Superior temporal gyrus (tissue), 1 donor: ENCODE data around the gene EFNB3.
A peak's percentile ranks its signal among the peaks of the same experiment; 100 is the strongest.

Source experiments
- DNase-seq: peaks from one replicate; pipeline ENCODE4 v3.0.0-alpha.2; 2016; ENCODE audit errors: extremely low spot score

Gene EFNB3, protein sequence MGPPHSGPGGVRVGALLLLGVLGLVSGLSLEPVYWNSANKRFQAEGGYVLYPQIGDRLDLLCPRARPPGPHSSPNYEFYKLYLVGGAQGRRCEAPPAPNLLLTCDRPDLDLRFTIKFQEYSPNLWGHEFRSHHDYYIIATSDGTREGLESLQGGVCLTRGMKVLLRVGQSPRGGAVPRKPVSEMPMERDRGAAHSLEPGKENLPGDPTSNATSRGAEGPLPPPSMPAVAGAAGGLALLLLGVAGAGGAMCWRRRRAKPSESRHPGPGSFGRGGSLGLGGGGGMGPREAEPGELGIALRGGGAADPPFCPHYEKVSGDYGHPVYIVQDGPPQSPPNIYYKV

DNA sequence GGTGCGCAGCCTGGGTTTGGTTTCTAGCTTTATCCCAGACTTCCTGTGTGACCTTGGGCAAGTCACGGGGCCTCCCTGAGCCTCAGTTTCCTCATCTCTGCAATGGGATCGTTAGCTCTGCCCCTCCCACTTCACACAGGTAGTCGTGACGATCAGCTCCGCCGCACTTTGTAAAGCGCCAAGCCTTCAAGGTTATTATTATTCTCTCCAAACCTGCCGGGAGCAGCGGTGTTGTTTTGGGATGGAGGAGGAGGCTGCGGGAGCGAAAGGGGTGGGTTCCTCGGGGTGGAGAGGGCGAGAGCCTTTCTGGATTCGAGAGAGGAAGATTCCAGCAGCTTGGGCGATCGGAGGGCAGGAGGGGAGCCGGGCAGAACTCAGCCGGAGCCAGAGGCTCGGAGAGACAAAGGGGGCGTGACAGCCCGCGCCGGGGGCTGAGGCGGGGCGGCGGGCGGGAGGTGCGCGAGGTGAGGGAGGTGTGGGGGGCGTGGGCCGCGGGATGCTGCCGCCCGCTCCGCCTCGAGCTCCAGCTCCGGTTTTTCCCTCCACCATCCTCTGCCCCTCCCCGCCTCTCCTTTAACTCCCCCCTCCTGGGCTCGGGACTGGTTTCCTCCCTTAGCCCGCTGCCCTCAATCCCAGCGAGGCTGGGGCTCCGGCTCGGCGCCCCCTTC lies at the start of gene EFNB3:
EFNB3 (plus strand) TSS at position 602 of the 668 bp plus-strand sequence. CDS start 397 bp downstream, outside the sequence.
- DNase-seq: no peak

DNA sequence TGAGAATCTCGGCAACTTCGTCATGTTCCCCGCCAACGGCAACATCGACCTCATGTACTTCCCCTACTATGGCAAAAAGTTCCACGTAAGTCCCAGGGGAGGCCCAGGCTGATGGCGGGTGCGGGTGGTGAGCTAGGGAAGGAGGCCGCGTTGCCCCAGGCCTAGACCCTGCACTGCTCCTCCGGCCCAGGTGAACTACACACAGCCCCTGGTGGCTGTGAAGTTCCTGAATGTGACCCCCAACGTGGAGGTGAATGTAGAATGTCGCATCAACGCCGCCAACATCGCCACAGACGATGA lies 49.5 kb upstream of the EFNB3 start:
- no peak for DNase-seq

DNA sequence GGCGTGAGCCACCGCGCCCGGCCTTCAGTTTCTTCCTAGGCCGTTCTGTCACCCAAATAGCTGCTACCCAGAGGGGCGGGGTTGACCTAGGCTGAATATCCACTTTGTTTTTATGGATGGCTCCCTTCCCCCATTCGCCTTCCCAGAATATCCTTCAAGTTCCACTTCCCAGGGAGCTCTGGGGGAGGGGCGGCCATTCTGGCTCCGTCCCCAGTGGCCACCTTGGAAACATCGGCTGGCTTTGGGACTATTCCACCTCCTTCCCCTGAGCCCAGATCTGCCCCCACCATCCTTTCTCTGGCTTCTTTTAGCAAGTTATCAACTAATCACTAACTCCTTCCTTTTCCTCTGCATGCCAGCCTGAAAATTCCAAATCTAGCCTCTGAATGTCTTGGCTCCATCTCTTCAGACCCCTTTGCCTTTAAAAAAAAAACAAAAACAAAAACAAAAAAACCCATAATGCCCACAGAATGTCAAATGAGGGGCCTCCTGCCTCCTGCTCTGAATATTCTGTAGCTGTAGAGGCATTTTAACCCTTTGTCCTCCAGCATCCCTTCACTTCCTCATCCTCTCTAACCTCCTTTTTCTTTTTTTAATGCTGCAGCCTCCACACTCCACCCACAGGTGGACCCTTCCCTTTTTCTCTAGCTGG lies 47.9 kb upstream of the EFNB3 start:
- peak; percentile 47 for DNase-seq

DNA sequence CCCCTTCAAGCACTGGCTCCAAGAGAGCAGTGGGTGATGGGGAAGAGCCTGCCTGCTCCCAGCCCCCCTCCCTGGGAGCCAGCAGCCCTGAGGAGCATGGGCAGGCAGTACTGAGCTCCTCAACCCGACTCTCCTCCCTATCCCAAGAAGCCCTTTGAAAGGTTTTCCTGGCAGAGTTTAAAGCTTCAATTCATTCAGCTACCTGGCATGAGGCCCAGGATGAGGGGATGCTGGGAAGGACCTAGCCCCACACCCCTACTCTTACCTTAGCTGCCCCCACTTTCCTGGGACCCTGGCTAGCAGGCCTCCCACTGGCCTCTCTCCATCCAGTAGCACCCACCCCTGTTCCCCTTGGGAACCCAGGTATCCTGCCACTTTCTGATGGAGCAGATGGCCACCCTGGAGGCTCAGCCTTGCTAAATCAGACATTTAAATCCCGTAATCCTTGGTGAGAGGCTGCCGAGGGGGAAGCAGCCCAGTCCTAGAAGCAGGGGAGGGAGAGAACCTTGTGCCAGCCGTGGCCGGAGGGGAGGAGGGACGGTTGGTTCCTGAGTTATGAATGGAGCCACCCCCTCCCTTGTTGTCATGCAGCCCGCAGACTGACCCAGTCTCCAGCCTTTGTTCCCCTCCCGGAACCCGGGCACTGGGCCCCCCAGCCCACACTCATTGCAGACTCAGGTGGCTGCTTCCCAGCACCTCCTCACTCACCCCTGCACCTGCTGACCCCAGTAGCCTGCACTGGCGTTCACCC lies 37.2 kb upstream of the EFNB3 start:
- peak; percentile 30 for DNase-seq

DNA sequence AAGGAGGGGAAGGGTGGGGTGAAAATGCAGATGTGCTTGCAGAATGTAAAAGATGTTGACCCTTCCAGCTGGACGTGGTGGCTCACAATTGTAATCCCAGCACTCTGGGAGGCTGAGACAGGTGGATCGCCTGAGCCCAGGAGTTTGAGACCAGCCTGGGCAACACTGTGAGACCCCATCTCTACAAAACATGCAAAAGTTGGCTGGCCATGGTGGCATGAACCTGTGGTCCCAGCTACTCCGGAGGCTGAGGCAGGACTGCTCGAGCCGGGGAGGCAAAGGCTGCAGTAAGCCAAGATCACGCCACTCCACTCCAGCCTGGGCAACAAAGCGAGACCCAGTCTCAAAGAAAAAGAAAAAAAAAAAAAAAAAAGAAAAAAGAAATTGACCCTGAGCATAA lies 36.5 kb upstream of the EFNB3 start:
- DNase-seq: no peak

DNA sequence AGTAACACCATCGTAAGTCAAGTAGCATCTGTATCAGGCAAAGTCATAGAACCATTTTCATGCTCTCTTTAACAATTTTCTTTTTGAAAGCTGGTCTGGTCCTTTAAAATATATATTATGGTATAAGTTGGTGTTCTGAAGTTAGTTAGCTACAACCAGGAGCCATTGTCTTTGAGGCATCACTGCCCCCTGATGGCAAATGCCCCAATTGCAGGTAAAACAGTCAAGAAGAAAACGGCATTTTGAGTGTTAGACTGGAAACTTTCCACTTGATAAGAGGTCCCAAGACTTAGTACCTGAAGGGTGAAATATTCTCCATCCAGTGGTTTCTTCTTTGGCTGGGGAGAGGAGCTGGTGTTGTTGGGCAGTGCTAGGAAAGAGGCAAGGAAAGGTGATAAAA lies 31.8 kb upstream of the EFNB3 start:
- no peak for DNase-seq

DNA sequence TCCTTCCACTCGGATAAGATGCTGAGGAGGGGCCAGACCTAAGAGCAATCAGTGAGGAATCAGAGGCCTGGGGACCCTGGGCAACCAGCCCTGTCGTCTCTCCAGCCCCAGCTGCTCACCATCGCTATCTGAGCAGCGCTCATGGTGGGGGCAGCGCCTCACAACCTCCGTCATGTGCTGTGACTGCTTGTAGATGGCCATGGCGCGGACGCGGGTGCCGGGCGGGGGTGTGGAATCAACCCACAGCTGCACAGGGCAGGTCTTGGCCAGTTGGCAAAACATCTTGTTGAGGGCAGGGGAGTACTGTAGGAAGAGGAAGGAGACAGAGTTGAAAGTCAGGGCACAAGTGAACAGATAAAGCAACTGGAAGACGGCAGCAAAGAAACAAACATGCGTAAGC lies 30.1 kb upstream of the EFNB3 start:
- DNase-seq: no peak

DNA sequence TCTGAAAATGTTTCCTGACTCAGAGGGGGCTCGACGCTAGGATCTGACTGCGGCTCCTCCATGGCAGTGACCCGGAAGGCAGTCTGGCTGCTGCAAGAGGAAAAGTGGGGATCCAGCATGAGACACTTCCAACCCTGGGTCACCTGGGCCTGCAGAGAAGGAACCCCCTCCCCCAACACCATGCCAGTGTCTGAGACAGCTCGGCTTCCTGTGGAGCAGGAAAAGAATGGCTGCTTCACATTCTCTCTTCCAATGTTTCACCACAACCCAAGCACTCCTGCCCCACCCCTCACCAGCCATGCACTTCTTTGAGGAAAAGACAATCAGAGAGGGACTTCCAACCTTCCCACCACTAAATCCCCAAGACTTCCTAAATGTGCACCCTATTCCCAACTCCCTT lies 28.5 kb upstream of the EFNB3 start:
- DNase-seq: no peak

DNA sequence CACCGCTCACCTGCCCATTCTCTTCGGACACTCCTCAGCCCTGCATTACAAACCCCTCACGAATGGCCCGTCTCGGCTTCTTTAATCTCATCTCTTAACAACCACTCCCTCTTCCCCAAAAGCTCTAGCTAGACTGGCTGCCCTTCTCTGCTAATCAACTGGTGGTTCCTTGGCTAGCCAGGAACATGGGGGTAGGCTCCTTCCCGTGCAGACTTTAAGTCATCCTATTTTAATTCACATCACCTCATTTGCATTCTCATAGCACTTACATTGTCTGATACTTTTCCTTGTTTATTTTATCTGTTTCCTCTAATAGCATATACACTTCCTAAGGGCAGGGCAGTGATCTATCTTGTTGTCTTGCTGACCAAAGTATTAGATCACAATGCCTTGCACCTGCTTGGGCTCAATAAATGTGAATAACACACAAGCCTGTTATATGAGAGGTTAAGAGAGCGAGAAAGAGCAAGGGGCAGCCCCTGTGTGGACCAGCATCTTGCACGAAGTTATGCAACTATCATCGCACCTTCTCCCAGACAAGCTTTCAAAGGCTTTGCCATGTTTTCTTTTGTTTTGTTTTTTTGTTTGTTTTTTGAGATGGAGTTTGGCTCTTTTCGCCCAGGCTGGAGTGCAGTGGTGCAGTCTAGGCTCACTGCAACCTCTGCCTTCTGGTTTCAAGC lies 27.5 kb upstream of the EFNB3 start:
- DNase-seq: no peak

DNA sequence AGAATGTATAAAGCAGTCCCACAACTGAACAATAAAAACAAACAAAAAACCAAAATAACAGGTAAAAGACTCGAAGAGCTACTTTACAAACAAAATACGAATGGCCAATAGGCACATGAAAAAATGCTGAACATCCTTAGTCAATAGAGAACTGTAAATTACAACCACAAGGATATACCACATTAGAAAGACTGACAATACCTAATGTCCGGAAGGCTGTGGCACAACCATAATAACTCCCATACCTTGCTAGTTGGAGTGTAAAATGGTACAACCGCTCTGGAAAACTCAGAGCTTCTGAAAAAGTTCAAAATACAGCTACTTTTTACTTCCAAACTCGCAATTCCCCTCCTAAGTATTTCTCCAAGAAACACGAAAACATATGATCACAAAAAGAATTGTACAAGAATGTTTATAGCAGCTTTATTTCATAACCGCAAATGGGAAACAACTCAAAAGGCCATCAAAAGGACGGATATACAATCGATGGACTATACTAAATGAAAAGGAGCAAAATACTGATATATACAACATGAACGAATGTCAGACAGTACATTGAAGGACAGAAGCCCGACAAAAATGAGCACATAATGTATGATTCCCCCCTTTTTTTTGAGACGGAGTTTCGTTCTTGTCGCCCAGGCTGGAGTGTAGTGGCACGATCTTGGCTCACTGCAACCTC lies 20.0 kb upstream of the EFNB3 start:
- peak; percentile 25 for DNase-seq

DNA sequence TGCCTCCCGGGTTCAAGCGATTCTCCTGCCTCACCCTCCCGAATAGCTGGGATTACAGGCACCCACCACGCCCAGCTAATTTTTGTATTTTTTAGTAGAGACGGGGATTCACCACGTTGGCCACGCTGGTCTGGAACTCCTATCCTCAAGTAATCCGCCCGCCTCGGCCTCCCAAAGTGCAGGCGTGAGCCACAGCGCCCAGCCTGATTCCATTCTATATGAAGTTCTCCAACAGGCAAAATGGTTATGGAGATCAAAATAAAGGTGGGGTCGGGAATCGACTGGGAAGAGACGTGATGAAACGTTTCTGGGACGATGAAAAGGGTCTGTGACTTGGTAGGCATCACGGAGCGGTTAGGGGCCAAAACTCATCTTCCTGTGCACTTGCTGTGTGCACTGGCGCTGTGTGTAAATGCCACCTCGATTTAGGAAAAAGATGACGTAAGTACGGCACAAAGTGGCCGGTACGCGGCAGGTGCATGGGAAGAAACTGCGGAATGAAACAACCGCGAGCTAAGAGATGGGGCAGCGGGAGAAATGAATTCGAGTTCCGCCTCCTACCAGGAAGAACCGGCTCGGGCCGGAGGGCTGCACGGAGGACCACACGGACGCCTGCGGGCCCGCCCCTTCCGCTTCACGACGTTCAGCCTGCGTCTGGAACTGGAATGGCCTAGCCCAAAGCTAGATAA lies 19.3 kb upstream of the EFNB3 start:
- DNase-seq: no peak

DNA sequence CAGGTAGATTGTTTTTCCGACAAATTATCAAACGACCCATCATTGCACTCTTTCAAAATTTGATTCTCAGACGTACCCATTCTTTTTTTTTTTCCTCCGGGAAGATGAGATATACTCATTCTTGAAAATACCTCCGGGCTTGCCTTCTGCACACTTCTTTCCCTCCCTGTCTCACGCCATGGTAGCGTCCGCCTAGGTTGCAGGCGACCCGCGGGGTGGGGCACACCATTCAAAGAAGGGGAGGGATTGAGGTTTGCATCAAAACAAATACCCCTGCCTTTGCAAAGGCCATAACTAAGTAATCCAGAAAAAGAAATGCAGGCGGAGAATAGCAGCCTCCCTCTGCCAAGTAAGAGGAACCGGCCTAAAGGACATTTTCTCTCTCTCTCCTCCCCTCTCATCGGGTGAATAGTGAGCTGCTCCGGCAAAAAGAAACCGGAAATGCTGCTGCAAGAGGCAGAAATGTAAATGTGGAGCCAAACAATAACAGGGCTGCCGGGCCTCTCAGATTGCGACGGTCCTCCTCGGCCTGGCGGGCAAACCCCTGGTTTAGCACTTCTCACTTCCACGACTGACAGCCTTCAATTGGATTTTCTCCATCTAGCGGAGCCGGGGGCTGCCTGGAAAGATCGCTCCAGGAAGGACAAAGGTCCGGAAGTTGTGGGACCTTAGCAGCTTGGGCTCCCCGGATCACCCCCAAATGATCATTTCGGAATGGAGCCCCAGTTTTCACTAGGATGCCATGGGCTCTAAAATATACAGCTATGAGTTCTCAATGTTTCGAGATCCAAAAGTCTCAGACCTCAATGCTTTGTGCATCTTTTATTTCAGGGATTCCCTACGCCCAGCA lies 18.6 kb upstream of the EFNB3 start:
- peak; percentile 98 for DNase-seq

DNA sequence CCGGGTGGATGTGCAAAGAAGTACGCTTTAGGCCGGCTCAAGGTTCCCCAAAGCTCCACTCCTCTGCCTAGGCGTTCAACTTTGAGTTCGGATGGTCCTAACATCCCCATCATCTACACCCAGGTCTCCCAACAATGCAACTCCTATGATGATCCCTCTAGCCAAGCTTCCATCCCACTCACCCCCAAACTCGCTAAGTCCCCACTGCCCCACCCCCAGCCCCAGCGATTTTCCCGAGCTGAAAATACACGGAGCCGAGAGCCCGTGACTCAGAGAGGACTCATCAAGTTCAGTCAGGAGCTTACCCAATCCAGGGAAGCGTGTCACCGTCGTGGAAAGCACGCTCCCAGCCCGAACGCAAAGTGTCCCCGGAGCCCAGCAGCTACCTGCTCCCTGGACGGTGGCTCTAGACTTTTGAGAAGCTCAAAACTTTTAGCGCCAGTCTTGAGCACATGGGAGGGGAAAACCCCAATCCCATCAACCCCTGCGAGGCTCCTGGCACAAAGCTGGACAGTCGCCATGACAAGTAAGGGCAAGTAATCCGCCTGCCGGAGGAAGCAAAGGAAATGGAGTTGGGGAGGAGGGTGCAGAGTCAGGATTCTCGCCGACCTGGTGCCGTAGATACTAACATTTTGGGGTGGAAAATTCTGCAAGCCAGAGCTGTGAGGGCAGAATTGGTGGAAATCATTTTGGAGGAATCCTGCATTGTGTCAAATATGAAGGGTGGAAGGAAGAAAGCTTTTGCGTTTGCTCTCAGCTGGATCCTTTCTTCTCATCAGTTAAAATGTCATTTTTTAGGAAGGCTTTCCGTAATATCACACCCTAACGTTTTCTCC lies 17.7 kb upstream of the EFNB3 start, which contains the start of gene TP53:
TP53 (minus strand) TSS at position 419 of the 836 bp plus-strand sequence. CDS start 10,896 bp downstream, outside the sequence.
- DNase-seq: peak; percentile 97

DNA sequence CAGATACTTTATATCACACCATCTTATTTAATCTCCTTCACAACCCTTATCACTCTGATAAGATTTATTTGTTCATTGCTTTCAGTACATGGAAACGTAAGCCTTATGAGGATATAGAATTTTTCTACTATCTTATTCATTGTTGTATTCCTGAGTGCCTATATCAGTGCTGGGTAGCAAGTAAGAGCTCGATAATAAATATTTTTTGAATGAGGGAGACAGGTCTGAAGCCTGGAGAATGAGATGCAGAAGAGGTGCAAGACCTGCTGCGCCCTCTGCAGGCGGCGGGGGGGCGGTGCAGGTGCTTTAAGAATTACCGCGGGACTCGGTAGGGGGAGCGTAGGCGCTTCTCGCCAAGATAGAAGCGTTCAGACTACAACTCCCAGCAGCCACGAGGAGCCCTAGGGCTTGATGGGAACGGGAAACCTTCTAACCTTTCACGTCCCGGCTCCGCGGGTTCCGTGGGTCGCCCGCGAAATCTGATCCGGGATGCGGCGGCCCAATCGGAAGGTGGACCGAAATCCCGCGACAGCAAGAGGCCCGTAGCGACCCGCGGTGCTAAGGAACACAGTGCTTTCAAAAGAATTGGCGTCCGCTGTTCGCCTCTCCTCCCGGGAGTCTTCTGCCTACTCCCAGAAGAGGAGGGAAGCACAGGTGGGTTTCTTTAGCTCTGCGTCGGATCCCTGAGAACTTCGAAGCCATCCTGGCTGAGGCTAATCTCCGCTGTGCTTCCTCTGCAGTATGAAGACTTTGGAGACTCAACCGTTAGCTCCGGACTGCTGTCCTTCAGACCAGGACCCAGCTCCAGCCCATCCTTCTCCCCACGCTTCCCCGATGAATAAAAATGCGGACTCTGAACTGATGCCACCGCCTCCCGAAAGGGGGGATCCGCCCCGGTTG lies 16.8 kb upstream of the EFNB3 start, which contains the start of gene WRAP53:
WRAP53 (plus strand) TSS at position 570 of the 900 bp plus-strand sequence; CDS start at position 742, 172 bp downstream.
- peak; percentile 99 for DNase-seq

DNA sequence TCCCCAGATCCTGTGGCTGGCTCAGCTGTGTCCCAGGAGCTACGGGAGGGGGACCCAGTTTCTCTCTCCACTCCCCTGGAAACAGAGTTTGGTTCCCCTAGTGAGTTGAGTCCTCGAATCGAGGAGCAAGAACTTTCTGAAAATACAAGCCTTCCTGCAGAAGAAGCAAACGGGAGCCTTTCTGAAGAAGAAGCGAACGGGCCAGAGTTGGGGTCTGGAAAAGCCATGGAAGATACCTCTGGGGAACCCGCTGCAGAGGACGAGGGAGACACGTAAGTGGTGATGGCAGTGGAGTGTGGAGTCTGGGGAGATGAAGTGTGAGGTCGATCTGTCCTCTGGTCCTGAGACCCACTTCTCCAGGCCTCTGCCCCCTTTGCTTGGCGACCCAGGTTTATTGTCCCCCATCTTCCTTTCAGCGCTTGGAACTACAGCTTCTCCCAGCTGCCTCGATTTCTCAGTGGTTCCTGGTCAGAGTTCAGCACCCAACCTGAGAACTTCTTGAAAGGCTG lies 16.1 kb upstream of the EFNB3 start:
- DNase-seq: no peak

DNA sequence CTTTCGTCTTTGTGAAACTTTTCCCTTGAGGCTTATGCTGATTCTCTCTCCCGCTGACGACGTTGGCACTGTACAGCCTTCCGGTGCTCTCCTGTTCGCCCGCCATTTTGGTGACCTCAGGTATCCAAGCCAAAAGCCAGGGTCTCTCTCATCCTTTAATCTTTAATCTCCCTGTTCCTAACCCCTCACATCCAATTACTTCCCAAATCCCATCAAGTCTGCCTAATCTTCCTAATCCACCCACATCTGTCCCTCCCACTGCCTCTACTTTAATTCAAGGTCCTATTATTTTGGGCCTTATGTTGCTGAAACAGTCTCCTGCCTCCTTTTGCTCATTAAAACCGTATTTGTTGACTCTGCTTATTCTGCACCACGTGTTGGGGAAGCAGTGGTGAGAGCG lies 9.4 kb upstream of the EFNB3 start:
- DNase-seq: no peak
